ENCODE results near the gene DMRT2.

Gene DMRT2

GRCh38 chr9:1050125-1050895 lies at the start of gene DMRT2:
DMRT2 (plus strand) TSS chr9:1050357; CDS start chr9:1051614, 1,257 bp downstream.
- peak in 1 of 2 donors; percentile 25 for DNase-seq (ENCODE audit: low read depth in 2 of 2)

DNA sequence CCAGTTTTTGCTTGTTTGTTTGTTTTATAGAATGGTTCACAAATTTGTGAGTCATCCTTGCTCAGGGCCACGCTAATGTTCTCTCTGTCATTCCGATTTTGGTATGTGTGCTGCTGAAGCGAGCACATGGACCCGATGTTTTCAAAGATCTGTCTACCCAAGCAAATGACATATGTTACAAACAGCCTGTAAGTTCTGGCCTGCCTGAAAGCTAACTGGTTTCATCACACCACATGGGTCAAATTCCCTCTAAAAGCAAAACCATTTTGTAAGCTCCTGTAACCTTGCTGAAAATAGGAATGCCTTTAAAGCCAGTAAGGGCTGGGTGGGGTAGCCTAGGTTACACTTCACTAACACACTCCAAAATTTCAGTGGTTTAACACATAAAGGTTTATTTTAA lies 48.3 kb upstream of the DMRT2 start:
- no peak for DNase-seq (ENCODE audit: low read depth in 2 of 2)

DNA sequence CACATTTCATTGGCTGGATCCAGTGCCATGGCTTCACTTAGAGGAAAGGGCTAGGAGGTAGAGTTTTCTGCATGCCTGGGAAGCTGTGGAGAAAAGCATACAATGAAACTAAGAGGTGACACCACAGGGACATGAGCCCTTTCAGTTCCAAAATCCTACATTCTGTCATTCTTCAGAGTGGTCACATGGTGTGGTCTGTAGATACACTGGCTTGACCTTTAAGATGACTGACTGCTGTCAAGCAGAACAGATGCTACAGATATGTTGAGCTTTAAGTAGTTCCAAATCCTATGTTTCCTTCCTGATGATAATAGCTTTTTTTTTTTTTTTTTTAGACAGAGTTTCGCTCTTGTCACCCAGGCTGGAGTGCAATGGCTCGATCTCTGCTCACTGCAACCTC lies 47.5 kb upstream of the DMRT2 start:
- no peak for DNase-seq (ENCODE audit: low read depth in 2 of 2)

GRCh38 chr9:1005043-1005667 lies 45.0 kb upstream of the DMRT2 start:
- no peak for DNase-seq (ENCODE audit: low read depth in 2 of 2)

DNA sequence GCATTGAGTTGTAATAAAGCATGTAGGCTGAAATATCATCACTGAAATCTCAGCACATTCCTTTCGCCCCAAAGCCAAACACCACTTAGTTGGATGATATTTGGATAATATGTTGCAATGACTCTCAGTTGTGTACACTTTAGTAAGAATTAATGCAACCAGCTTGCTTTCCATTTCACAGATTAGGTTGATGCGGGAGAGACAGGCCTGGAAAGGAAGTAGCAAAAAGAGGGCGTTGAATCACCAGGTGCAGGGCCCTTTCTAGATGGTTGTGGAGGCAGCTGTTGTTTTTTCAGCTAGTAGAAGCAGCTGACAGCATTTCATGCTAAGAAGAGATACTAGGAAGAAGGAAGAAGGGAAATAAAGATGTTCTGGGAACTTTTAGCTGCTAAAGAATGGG lies 42.8 kb upstream of the DMRT2 start:
- DNase-seq (ENCODE audit: low read depth in 2 of 2), result no peak

DNA sequence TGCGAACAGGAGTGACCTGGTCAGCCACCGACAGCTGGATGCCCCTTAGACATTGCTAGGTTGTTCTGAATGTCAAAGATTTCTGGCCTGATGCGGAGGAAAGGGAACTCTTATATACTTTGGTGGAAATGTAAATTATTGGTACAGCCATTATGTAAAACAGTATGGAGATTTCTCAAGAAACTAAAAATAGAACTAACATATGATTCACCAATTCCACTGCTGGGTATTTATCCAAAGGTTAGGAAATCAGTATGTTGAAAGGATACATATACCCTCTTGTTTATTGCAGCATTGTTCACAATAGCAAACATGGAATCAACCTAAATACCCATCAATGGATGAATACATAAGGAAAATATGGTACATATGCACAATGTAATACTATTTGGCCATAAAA lies 41.9 kb upstream of the DMRT2 start:
- no peak for DNase-seq (ENCODE audit: low read depth in 2 of 2)

DNA sequence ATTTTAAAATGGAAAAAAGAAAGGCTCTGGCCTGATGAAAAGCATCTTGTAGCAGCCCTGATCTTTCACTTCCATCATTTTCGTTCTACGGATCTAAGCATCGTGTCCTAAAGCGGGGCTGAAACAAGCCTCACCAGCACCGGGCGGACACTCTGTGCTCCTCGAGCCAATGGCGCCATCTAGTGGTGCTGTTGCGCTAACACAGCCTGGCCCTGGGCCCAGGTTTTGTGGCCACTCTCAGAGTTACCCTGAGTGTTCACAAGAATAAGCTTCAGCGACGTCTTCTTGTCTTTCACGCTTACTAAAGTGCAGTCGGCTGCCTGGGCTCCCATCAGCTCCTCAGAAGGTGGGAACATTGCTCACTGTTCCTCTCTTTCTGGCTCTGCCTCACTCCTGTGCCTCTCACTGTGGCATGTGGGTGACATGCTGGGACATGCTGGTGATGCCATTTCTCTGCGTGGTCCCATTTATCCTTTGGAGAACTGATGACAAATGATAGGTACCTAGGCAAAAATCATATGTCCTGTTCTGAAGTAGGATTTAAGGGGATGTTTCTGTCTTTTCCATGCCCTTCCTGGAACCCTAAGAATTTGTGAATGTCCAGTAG lies 41.0 kb upstream of the DMRT2 start:
- DNase-seq (ENCODE audit: low read depth in 2 of 2), result peak; percentile 48 to 52

DNA sequence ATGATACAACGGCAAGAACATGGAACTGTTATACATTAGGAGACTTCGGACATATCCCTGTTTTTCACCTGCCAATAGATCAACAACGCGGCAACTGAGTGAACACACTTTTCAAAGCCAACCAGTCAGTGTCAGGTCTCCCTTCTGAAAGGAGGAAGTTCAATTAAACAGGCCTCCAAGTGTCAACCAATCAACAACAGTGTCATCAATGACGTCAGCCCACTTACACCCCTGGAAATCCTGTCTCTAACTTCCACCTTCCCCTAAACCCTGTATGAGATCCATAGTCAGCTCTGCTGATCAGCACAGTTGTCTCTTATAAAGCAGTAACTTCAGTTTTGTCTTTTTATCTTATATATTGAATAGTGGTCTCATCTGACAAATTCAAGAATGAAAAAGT lies 37.1 kb upstream of the DMRT2 start:
- no peak for DNase-seq (ENCODE audit: low read depth in 2 of 2)

DNA sequence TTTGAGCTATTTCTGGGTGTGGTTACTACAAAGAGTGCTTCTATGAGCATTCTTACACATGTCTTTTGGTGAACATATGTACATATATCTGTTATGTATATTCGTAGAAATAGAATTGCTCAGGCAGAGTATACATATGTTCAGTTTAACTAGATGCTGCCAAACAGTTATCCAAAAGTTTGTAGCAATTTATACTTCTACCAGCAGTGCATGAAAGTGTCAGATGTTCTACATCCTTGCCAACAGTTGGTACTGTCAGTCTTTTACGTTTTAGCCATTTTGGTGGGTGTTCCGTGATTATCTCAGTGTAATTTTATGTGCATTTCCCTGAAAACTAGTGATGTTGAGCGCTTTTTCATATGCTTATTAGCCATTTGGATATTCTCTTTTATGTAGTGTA lies 35.9 kb upstream of the DMRT2 start:
- DNase-seq (ENCODE audit: low read depth in 2 of 2), result no peak

DNA sequence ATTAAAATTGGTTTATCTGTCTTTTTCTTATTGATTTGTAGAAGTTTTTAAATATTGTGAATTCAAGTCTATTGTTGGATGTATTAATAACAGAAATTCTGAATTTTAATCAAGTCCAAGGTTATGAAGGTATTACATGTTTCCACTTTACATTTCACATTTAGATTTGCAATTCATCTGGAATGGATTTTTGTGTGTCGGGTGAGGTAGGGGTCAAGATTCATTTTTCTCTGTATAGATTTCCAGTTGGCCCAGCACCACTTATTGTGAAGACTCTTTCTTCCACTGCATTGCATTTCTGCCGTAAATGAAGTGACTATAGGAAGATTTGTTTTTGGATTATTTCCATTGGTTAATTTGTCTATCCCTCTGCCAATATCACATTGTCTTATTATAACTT lies 35.5 kb upstream of the DMRT2 start:
- no peak for DNase-seq (ENCODE audit: low read depth in 2 of 2)

DNA sequence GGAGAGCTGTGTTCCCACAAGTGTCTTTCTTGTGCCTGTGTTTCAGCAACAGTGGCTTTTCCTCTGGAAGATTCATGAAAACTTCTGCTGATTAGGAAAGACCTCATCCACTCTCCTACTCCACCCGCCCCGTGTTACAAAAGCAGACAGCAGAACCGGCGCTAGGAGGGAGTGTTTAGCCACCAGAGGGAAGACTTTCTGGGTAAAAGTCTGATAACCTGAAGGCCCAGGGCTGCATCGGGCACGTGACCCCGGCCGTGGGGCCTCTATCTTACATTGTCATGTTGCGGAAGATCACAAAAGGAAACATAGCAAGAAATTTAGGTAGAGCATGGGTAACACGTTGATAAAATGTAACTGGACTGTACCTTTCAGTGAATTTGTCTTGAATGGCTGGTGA lies 32.0 kb upstream of the DMRT2 start:
- DNase-seq (ENCODE audit: low read depth in 2 of 2), result no peak

DNA sequence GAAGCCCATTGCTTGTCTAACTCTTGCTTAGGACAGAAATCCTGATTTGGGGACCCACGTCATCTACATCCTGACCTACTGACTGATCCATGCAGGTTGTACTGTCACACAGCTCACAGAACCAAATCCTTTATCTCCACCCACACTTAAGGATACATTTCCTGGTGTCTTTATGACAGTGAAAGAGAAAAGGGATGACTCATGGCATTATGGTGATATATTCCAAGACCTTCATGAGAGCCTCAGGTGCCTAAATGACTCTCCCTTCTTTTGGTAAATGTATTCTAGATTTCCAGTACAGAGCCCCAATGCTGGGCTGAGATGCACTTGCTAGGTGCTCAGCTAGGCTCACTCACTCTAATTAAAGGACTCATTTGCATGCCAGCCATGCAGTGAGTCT lies 26.0 kb upstream of the DMRT2 start:
- no peak for DNase-seq (ENCODE audit: low read depth in 2 of 2)

DNA sequence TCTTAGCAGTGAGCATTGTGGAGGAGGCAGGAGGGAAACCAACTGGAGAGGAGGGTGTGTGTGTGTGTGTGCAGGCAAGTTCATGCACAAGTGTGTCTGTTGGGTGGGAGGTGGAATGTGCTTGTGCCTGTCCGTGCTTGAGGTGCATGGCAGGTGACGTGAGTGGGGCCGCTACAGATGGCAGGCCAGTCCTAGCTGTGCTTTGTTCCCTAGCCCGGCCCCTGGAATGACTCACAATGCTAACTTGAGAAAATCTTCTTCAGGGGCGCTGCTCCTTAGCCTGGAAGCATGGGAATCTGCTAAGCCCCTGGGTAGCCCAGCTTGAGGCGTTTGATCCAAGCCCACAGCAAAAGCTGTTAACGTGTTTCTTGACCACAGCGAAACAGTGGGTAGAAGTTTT lies 25.0 kb upstream of the DMRT2 start:
- no peak for DNase-seq (ENCODE audit: low read depth in 2 of 2)

DNA sequence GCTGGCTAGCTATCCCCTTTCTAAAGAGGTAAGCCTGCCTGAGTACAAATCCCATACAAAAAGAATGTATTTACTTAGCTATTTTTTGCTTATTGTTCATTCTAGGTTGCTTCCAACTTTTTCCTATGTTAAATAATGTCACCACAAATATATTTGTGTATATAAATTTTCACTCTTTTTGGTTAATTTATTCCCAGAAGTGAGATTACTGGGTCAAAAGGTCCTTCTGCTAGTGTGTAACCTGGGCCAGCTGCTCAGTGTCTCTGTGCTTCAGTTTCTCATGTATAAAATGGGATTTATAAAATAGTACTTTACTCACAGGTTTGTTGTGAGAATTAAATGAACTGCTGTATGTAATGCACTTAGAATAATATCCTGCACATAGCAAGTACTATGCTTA lies 23.9 kb upstream of the DMRT2 start:
- DNase-seq (ENCODE audit: low read depth in 2 of 2), result no peak

- no peak for DNase-seq (ENCODE audit: low read depth in 2 of 2)
Measured at GRCh38 chr9:1028501-1029190, 21.5 kb upstream of the DMRT2 start.

- DNase-seq (ENCODE audit: low read depth in 2 of 2), result no peak
Measured at GRCh38 chr9:1031951-1032601, 18.1 kb upstream of the DMRT2 start.

- no peak for DNase-seq (ENCODE audit: low read depth in 2 of 2)
Measured at GRCh38 chr9:1034271-1034670, 15.9 kb upstream of the DMRT2 start.

GRCh38 chr9:1039589-1039988 lies 10.6 kb upstream of the DMRT2 start:
- DNase-seq (ENCODE audit: low read depth in 2 of 2), result no peak

GRCh38 chr9:1042466-1042865 lies 7.7 kb upstream of the DMRT2 start:
- no peak for DNase-seq (ENCODE audit: low read depth in 2 of 2)

- no peak for DNase-seq (ENCODE audit: low read depth in 2 of 2)
Measured at GRCh38 chr9:1044643-1045042, 5.5 kb upstream of the DMRT2 start.

GRCh38 chr9:1046639-1047572 lies 3.3 kb upstream of the DMRT2 start:
- DNase-seq (ENCODE audit: low read depth in 2 of 2), result no peak
